HL-60/S4 treated with retinoic acid at 250 ng/mL for 4 days and 3 days (cell line): ENCODE data around the gene MAP3K6.
"Not testable (repeated sequence)": the region's sequence is repeated elsewhere in the genome, so short reads cannot be mapped to it uniquely, and the experiment has no call there.

Source experiments
- in situ Hi-C: fragments of 300-500 bp; cut with MboI; formaldehyde crosslinking; loops from 2 replicates; pipeline ENCODE4 v1.7.0; 2022; ENCODE audit warnings: low sequenced_read_pairs

MAP3K6 gene

GRCh38 chr1:27366411-27367159 is at the start of gene MAP3K6:
Gene MAP3K6, minus strand, starts transcription at chr1:27366961. Its CDS starts 364 bp downstream, at chr1:27366597.
- in situ Hi-C loops = no loop called here

- in situ Hi-C loops = no loop called here
Observed at GRCh38 chr1:27414091-27414490, 47.3 kb upstream of the MAP3K6 start.

DNA sequence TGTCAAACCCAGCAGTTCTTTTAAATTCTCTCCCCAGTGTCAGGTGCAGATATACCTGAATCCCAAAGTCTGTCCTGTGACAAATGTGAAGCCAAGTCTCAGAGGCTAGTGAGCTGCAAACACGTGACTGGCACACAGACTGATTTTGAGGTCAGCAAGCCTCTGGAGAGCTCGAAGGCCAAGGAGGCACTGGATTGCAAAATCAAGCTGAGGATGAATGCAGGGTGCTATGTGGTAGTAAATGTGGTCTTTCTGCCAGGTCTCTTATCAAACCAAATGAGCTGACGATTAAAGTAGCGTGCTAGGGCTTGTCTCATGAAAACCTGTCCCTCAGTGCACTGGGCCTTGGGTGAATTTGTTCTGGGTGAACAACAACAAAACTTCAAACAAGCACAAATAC is 46.2 kb upstream of the MAP3K6 start:
- in situ Hi-C loops = no loop called here

DNA sequence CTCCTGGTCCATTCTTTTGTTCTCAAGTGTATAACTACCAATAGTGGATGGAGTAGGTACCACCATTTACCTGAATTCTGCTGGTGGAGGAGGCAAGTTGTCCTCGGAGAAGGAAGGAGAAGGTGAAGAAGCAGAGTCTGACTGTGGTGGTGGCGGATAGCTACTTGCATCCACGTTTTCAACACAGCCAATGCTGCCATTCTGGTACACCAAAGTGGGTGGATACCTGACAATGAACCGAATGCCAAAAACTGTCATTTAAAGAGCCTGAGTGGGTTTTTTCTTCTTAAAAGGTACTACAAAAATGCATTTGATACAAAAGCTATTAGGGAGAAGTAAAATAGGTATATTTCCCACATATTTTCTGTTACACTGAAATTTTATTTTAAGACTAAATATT is 45.7 kb upstream of the MAP3K6 start:
- in situ Hi-C loops = no loop called here

DNA sequence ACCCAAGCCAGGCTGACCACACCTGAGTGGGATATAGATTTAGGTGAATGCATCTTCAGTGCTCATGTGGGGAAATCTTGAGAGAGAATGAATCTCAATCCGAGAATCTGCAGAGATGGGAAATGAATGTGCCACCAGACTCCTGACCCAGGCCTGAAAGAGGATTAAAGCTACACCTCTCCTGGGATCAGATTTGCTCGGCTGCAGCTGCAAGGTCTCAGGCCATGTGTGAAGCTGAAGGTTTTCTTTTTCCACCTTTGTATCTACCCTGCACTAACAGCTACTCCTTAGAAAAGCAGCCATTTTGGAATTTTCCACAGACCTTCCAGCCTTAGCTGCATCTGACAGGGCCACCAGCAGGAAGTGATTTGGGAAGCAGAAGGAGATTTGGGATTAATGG is 43.9 kb upstream of the MAP3K6 start:
- in situ Hi-C loops = no loop called here

DNA sequence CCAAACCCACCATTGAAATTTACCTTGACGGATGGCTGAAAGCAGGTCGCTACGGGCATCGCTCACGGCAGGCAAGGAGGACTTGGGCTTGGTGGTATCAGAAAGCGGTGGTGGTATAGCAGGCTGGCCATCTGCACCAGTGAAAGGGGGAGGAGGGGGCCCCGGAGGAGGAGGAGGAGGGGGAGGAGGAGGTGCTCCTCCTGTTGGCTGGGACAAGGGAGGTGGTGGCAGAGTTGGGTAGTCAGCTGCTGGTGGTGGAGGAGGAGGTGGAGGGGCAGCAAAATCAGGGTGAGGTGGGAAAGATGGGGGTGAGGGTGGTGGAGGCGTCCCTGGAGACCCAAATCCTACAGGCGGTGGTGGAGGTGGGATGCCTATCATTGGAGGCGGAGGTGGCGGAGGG is 42.9 kb upstream of the MAP3K6 start:
- in situ Hi-C loops = no loop called here

DNA sequence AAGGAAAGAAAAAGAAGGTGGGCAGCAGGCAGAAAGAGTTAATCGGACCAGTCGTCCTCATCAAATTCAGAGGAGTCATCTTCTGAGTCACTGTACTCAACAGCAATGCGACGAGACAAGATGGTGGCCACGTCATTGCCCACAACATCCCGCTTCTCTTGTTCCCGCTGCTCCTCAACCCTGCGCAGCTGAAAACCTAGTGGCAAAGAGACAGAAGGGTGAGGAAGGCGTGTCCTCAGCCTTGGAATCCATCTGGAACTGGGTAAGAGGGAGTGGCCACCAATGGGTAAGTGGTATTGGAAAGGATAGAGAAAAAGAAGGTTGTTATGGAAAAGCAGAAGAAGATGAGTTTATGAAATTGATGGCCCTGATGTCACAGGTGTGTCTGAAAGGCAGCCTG is 41.4 kb upstream of the MAP3K6 start:
- in situ Hi-C loops = no loop called here

DNA sequence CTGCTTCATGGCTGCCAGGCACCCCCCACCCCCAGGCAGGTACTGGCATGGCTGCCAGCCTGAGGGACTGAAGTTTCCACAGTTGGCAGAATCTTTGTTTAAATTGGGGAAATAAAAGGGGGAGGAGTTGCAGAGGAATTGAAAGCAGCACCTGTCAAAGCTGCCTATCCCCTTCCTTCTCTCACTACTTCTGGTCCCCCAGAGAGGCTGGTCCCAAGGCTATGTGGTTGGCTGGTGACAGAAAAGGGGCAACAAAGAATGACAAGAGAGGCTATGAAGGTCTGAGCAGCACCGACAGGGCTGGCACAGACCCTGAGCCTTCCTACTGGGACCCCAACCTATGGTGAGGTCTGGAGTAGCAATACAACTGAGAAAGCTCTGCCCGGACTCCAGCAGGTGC is 40.0 kb upstream of the MAP3K6 start:
- in situ Hi-C loops = not testable (repeated sequence)

- in situ Hi-C loops = no loop called here
Observed at GRCh38 chr1:27406362-27406680, 39.6 kb upstream of the MAP3K6 start.

- in situ Hi-C loops = not testable (repeated sequence)
Observed at GRCh38 chr1:27405598-27406361, 39.0 kb upstream of the MAP3K6 start.

- in situ Hi-C loops = no loop called here
Observed at GRCh38 chr1:27405074-27405473, 38.3 kb upstream of the MAP3K6 start.

- in situ Hi-C loops = no loop called here
Observed at GRCh38 chr1:27403931-27404330, 37.2 kb upstream of the MAP3K6 start.

DNA sequence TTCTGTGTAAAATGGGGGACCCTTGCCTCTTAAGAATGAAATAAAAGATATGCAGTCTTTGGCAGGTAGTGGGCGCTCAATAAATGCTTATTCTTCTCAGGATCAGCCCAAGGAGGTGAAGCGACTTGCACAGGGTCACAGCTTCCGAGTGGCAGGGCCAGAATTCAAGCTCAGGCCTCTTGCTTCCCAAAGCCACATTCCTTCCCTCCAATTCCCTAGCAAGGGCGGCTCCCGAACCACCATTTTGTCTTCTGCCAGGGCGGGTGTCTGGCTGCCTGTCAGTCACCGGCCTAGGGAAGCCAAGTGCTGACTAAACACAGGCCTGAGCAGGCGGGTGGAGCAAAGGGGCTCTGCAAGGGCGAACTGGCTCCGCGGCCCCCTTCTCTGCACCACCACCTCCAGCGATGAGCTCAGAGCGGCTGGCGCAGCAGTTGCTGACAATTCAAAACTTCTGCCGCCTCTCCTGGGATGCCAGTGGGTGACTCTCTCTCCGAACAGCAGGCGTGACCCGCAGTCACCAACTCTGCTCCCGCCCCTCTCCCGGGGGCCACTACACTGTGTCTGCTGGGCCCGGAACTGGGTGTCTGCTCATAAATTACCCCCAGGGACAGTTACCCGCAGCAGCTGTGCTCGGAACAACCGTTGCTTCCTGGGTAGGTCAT is 36.4 kb upstream of the MAP3K6 start:
- in situ Hi-C loops = no loop called here

GRCh38 chr1:27402349-27402754 is 35.6 kb upstream of the MAP3K6 start:
- in situ Hi-C loops = no loop called here

GRCh38 chr1:27400963-27401341 is 34.2 kb upstream of the MAP3K6 start:
- in situ Hi-C loops = no loop called here

DNA sequence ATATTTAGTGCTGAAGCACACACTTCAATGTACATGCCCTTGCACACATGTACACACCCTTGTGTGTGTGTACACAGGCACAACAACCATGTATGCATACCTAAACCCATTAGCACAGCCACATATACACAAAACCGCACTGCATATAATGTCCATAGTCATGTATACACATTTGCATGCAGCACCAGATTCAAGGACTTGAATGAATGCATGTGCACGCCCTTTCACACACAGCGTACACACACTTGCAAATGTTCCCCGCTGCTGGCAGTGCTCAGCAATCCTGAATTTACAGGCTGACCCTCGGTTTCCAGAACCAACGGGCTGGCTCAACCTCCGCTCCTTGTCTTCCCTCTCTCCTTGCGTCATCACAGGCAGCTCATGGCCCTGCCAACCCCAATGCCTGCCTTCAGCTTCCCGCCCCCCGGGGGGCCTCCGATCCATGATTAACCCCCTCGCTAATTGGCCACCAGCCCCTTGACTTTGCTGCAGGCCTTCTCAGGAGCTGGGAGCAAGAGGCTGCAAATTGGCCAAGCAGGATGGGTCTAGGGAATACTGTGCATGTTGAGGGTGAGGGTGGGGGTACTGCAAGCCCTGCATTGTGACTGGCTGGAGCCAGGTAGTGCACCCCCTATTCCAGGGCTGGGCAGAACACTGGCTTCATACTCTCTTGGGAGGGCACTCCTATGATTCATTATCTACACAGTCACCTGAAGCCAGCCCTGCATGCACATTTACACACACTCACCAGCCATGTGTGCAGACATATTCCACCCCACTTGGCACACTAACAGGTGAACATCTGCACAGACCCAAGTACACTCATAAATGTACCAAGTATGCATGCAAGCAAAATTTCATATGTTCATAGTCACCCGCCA is 33.6 kb upstream of the MAP3K6 start:
- in situ Hi-C loops = no loop called here

DNA sequence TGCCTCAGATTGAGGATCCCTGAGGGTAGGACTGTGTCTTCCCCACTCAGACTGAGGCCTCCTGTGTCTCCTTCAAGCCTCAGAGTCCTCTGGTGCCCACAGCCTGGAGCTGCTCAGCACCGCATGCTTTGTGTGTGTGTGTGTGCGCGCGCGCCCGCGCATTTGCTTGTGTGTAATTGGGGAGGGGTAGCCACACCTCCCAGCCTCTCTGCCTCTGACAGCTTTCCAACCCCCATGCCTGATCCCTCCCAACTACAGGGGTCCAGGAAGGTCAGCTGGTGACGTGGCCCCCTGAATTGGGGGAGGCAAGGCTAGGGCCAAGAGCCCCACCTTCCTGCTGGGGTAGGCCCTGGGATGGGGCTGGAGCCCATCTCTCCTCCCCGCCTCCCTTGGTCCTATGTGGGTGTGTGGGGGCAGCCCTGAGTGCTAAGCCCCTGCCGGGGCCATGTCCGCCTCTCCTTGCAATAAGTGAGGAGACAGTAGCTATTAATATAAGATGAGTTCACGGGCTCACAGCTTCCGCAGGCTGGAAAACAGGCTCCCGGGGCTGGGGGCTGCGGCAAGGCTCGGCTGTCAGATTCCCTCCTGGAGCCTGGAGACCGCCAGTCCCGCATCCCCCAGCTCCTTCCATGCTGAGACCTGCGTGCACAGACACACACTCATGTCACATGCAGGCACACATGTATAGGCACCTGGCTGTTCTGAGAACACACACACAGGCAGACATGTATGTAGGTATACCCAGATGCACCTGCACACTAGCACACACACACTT is 32.7 kb upstream of the MAP3K6 start:
- in situ Hi-C loops = loop anchor here (10.0 kb wide), 3 partner anchors 95 to 265 kb away; partner anchors contain the start of gene AHDC1

DNA sequence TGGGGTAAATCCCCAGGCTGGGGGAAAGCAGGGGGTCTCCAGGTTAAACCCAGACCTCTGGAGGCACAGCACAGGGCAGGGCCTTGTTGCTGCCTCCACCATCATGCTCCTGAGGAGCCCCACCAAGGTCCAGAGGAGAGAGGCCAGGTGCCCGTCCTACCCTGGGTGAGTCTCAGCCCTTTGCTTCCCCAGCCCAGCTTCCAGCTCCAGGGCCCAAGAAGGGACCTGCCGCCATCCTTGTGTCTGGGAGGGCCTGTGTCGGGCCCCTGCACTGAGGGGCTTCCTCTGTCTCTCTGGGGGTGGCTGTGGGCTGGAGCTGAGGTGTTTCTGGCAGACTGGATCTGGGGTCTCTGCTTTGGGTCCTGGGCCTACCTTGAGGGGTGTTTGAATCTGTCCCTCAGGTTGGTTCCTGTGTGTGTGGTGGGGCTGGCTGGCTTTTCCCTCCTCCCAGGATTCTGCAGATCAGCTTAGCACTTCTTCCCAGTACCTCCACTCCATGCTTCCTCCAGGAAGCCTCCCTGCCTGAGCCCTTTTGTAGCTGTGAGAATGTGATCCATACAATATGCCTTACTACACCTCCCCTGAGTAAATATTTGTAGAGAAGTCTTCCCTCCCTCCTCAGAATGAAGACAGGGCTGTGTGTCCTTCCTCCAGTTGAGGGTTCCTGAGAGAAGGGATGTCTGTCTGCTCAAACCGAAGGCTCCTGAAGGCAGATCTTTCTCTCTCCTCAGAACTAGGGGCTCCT is 31.8 kb upstream of the MAP3K6 start:
- in situ Hi-C loops = loop anchor here (10.0 kb wide), 3 partner anchors 94 to 266 kb away; partner anchors contain the start of gene AHDC1

DNA sequence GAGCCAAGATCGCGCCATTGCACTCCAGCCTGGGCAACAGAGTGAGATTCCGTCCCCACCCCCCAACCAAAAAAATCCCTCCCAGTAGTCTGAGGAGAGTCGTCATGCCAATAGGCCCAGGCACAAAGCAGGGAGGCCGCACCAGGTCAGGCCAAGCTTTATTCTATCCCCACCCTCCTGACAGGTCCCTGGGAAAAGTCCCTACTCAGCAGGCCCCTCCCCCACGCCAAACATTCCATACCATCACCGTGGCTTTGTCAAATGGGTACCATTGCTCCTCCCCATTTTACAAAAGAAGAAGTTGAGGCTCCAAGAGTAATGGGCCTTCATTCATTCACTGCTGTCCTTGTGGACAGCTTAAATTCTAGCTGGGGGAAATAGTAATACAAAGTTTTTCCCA is 31.0 kb upstream of the MAP3K6 start:
- in situ Hi-C loops = loop anchor here (10.0 kb wide), 3 partner anchors 93 to 267 kb away; partner anchors contain the start of gene AHDC1
